ENCODE results near the gene SLC12A1. TPM values are rescaled to one million over a fixed set of nuclear protein-coding genes. Genes with fewer than 3 reads are reported as not detected.

The SLC12A1 gene
- total RNA-seq, 2 experiments from 2014 or later = not detected

GRCh38 chr15:48345516-48345915 is 139.4 kb downstream of the SLC12A1 start:
- Mint-ChIP-seq H3K4me3 (no peak overlapping the region), H3K9me3 (no peaks in the 10 kb centered on the region)

GRCh38 chr15:48352474-48353072 is 146.5 kb downstream of the SLC12A1 start:
- H3K4me1 Mint-ChIP-seq = peaks cover 1% of the 10 kb centered on the region
- H3K36me3 Mint-ChIP-seq (ENCODE audit: low read depth) = peaks cover 2% of the 10 kb centered on the region
- H3K27me3 Mint-ChIP-seq = peaks cover 3% of the 10 kb centered on the region
- peak; percentile 61 for DNase-seq
- no peaks in the 10 kb centered on the region for H3K9me3 Mint-ChIP-seq
- no peak overlapping the region for H3K4me3 Mint-ChIP-seq
- H3K27ac Mint-ChIP-seq = no peak overlapping the region
- CTCF ChIA-PET = interaction anchor here (0.6 to 2.3 kb wide), 14 partner anchors 9 to 1157 kb away, joined by 3 to 35 read pairs (median 4); no protein-coding TSS in a partner anchor
- POLR2A ChIA-PET = interaction anchor here (0.8 to 1.6 kb wide), 2 partner anchors 16 to 20 kb away, joined by 4 to 13 read pairs; partner anchors contain the start of gene DUT

More at GRCh38 chr15:48345516-48345915, 139.4 kb downstream of the SLC12A1 start:
- ChIA-PET CTCF (interaction anchor here (1.0 to 1.4 kb wide), 2 partner anchors 9 to 10 kb away, joined by 3 read pairs; no protein-coding TSS in a partner anchor), POLR2A (interaction anchor here (2.1 kb wide), 1 partner anchor 13 kb away, joined by 10 read pairs; no protein-coding TSS in a partner anchor)
- Mint-ChIP-seq H3K4me1 (peaks cover under 1% of the 10 kb centered on the region), H3K27ac (no peak overlapping the region), H3K27me3 (no peaks in the 10 kb centered on the region), H3K36me3 (ENCODE audit: low read depth) (peaks cover 35% of the 10 kb centered on the region)
- DNase-seq = no peak

Other genes with a start within 250 kb of the SLC12A1 start
- gene SLC24A5, start 85.3 kb upstream of the SLC12A1 start, total RNA-seq = not detected
- 10 to 100 TPM; 26.4 to 27.1 TPM for gene MYEF2, start 28.0 kb upstream of the SLC12A1 start, total RNA-seq
- not detected for gene CTXN2, start 14.6 kb upstream of the SLC12A1 start, total RNA-seq
- gene DUT, start 125.1 kb downstream of the SLC12A1 start, total RNA-seq = 100 to 1,000 TPM; 267 to 282 TPM